HL-60 (cell line): ENCODE results near the gene SLC7A14.

Experiments
- DNase-seq, 2 experiments: peaks; one replicate each; pipeline ENCODE4 v3.0.0-alpha.2; 2010 to 2020; ENCODE audit warnings: low read depth in 1 of 2, low spot score in 1 of 2
- H3K27ac ChIP-seq: fragments of 250-450 bp; sonication (Bioruptor Pico); replicated peaks from 2 replicates; pipeline ENCODE4 v1.5.1; 2020; ENCODE audit warnings: mild to moderate bottlenecking, moderate library complexity
- H3K27me3 ChIP-seq: fragments of 250-450 bp; sonication (Bioruptor Pico); 2 replicates; pipeline ENCODE4 v1.5.1; 2021; ENCODE audit warnings: mild to moderate bottlenecking, moderate library complexity; ENCODE audit not compliant: insufficient read depth, poor library complexity, severe bottlenecking
- H3K4me3 ChIP-seq: replicated peaks from 2 replicates; pipeline ENCODE4 v1.5.1; 2011; ENCODE audit warnings: mild to moderate bottlenecking, control low read depth, low read length; ENCODE audit not compliant: insufficient read depth
- GABPA ChIP-seq: IDR thresholded peaks from 2 replicates; pipeline ENCODE4 v1.6.1; 2012; ENCODE audit warnings: low read depth
- POLR2AphosphoS5 ChIP-seq: IDR thresholded peaks from 2 replicates; pipeline ENCODE4 v1.6.1; 2012; ENCODE audit warnings: low read depth
- SPI1 ChIP-seq: IDR thresholded peaks from 2 replicates; pipeline ENCODE4 v1.6.1; 2012; ENCODE audit warnings: low read depth, mild to moderate bottlenecking, borderline replicate concordance
- TF ChIP-seq, protein P1 (sequence below): IDR thresholded peaks from one replicate; pipeline ENCODE4 v1.5.1; 2011; ENCODE audit warnings: low read length, control low read depth, inconsistent platforms; ENCODE audit not compliant: insufficient read depth
- TF ChIP-seq, protein P2 (sequence below): IDR thresholded peaks from 2 replicates; pipeline ENCODE4 v1.6.1; 2012; ENCODE audit warnings: low read depth; ENCODE audit not compliant: insufficient replicate concordance

SLC7A14 gene

DNA sequence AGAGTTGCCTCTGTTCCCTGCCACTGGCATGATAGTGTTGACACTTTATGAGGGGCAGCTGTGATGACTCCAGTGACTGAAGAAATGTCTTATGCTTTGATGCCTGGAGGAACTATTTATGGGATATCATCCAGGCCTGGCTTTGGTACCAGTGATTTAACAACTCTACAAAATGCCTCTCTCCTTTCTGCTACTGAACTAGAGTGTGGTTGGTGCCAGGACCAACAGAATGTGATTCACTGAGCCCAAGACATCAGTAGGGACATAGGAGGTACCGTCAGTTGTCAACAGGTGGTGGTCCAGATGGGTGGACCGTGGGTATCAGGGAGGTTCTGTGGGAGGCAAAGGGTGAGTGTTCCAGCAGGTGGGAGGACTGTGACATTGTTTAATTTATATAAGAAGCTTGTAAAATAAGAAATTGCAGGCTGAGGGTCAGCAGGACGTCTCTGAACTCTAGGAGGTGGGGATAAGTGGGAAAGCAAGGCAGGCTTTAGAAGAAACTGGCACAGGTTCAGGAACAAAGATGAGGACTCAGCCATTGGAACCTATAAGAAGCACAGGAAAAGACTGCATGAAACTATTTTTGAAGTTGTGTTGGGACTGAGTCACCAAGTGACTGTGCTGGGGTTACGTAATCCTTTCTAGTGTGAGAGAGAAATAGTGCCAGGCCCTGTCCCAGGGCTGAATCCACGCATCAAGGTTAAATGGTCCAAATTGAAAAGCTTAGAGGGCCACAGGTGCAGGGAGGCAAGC lies 28.5 kb upstream of the SLC7A14 start:
- no peak for TF ChIP-seq SPI1
- Histone ChIP-seq H3K4me3 (no peak overlapping the region), H3K27me3 (no peaks in the 10 kb centered on the region), H3K27ac (no peak overlapping the region)
- DNase-seq, result peak in 1 of 2 experiments; percentile 9

DNA sequence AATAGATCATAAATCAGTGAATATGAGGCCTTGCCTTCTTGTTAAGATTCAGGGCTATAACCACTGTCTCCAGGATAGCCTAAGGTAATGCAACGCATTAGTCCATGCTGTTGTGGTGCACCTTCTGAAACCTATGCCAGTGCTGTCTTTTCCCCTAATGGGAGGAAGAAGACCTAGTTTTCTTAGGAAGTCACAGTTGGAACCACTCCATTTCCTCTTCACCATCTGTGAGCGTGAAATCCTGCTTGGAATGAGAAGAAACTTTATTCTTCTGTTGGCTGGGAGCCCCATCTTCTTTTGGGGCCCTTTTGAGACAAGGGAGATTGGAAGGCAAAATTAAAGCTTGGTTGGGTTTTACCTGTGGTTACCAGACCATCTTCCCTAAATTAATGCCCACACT lies 25.9 kb upstream of the SLC7A14 start:
- no peak overlapping the region for H3K4me3 ChIP-seq
- TF ChIP-seq, protein P1, sequence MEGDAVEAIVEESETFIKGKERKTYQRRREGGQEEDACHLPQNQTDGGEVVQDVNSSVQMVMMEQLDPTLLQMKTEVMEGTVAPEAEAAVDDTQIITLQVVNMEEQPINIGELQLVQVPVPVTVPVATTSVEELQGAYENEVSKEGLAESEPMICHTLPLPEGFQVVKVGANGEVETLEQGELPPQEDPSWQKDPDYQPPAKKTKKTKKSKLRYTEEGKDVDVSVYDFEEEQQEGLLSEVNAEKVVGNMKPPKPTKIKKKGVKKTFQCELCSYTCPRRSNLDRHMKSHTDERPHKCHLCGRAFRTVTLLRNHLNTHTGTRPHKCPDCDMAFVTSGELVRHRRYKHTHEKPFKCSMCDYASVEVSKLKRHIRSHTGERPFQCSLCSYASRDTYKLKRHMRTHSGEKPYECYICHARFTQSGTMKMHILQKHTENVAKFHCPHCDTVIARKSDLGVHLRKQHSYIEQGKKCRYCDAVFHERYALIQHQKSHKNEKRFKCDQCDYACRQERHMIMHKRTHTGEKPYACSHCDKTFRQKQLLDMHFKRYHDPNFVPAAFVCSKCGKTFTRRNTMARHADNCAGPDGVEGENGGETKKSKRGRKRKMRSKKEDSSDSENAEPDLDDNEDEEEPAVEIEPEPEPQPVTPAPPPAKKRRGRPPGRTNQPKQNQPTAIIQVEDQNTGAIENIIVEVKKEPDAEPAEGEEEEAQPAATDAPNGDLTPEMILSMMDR, result no peak
- no peak for TF ChIP-seq GABPA
- H3K27me3 ChIP-seq, result no peaks in the 10 kb centered on the region
- DNase-seq, result no peak
- no peak overlapping the region for H3K27ac ChIP-seq

DNA sequence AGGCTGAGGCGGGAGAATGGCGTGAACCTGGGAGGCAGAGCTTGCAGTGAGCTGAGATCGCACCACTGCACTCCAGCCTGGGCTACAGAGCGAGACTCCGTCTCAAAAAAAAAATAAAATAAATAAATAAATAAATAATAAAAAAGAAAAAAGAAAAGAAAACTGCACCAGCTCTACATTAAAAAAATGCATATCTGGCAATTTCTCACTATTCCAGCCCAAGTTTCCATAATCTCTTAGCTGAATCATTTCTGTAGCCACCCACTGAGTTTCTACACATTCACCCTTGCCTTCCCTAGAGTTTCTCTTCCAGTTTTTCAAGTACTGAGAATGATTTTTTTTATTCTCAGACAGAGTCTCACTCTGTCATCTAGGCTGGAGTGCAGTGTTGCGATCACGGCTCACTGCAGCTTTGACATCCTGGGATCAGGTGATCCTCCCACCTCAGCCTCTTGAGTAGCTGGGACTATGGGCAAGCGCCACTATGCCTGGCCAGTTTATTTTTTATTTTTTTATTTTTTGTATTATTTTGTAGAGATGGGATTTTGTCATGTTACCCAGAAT lies 24.5 kb upstream of the SLC7A14 start:
- no peak overlapping the region for H3K27ac ChIP-seq
- TF ChIP-seq POLR2AphosphoS5 (no peak), GABPA (no peak), SPI1 (no peak)
- TF ChIP-seq, protein P2, sequence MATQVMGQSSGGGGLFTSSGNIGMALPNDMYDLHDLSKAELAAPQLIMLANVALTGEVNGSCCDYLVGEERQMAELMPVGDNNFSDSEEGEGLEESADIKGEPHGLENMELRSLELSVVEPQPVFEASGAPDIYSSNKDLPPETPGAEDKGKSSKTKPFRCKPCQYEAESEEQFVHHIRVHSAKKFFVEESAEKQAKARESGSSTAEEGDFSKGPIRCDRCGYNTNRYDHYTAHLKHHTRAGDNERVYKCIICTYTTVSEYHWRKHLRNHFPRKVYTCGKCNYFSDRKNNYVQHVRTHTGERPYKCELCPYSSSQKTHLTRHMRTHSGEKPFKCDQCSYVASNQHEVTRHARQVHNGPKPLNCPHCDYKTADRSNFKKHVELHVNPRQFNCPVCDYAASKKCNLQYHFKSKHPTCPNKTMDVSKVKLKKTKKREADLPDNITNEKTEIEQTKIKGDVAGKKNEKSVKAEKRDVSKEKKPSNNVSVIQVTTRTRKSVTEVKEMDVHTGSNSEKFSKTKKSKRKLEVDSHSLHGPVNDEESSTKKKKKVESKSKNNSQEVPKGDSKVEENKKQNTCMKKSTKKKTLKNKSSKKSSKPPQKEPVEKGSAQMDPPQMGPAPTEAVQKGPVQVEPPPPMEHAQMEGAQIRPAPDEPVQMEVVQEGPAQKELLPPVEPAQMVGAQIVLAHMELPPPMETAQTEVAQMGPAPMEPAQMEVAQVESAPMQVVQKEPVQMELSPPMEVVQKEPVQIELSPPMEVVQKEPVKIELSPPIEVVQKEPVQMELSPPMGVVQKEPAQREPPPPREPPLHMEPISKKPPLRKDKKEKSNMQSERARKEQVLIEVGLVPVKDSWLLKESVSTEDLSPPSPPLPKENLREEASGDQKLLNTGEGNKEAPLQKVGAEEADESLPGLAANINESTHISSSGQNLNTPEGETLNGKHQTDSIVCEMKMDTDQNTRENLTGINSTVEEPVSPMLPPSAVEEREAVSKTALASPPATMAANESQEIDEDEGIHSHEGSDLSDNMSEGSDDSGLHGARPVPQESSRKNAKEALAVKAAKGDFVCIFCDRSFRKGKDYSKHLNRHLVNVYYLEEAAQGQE, result no peak
- TF ChIP-seq, protein P1, result no peak
- no peak overlapping the region for H3K4me3 ChIP-seq
- no peaks in the 10 kb centered on the region for H3K27me3 ChIP-seq
- no peak for DNase-seq

DNA sequence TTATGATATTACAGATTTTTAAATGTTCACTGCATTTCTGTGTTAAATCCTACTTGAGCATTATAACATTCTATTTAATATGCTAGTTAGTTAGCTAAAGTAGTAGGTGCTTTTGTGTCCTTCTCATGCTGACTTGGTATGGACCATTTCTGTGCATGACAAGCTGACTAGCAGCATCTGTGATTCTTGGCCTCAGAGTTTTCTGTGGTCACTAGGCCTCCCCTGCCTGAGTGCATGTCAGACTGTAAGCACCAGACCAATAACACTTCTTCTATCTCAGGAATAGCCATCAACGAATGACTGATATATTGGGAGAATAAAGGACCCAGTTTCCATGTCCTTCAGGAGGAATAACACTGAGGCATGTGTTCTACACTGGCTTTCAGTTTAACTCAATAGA lies 22.6 kb upstream of the SLC7A14 start:
- H3K27ac ChIP-seq, result no peak overlapping the region
- no peaks in the 10 kb centered on the region for H3K27me3 ChIP-seq
- no peak for DNase-seq
- no peak overlapping the region for H3K4me3 ChIP-seq
- TF ChIP-seq GABPA (no peak), POLR2AphosphoS5 (no peak), SPI1 (no peak)
- TF ChIP-seq, protein P1, result no peak
- TF ChIP-seq, protein P2, result no peak
